Fibroblast of mammary gland (primary cell): ENCODE results near the gene KCNK3.

ENCODE experiments used
- DNase-seq: peaks from one replicate; pipeline ENCODE4 v3.0.0-alpha.2; 2010; ENCODE audit warnings: low read depth
- H3K4me3 ChIP-seq: 2 replicates; pipeline ENCODE4 v1.5.1; 2011; ENCODE audit warnings: low read depth, mild to moderate bottlenecking, low read length, moderate library complexity; ENCODE audit not compliant: control insufficient read depth
- CTCF ChIP-seq: conservative IDR thresholded peaks from 2 replicates; pipeline ENCODE4 v1.5.1; 2011; ENCODE audit warnings: low read depth, low read length, inconsistent platforms; ENCODE audit not compliant: control insufficient read depth, insufficient read depth

Gene KCNK3

GRCh38 chr2:26716769-26717168 is 24.2 kb downstream of the KCNK3 start:
- no peak for DNase-seq
- no peak overlapping the region for H3K4me3 ChIP-seq
- no peak for TF ChIP-seq CTCF

GRCh38 chr2:26717362-26717761 is 24.8 kb downstream of the KCNK3 start:
- DNase-seq: no peak
- no peak for TF ChIP-seq CTCF
- H3K4me3 ChIP-seq: no peak overlapping the region

- no peak overlapping the region for H3K4me3 ChIP-seq
- TF ChIP-seq CTCF: no peak
- no peak for DNase-seq
These were observed 26.6 kb downstream of the KCNK3 start for GRCh38 chr2:26718949-26719686.

- no peak overlapping the region for H3K4me3 ChIP-seq
- no peak for TF ChIP-seq CTCF
- peak; percentile 78 for DNase-seq
These were observed 28.0 kb downstream of the KCNK3 start for GRCh38 chr2:26720322-26721114.

- no peak for DNase-seq
- TF ChIP-seq CTCF: no peak
- H3K4me3 ChIP-seq: no peak overlapping the region
These were observed 28.9 kb downstream of the KCNK3 start for GRCh38 chr2:26721115-26722032.

- no peak for TF ChIP-seq CTCF
- no peak overlapping the region for H3K4me3 ChIP-seq
- no peak for DNase-seq
These were observed 29.8 kb downstream of the KCNK3 start for GRCh38 chr2:26722328-26722727.
